NAMALWA (cell line): ENCODE measurements around the gene NMT1.
"Not testable (repeated sequence)": the region's sequence is repeated elsewhere in the genome, so short reads cannot be mapped to it uniquely, and the experiment has no call there.

Experiments used
- DNase-seq: peaks from one replicate; pipeline ENCODE4 v3.0.0-alpha.2; 2015; ENCODE audit warnings: low spot score

NMT1 gene

DNA sequence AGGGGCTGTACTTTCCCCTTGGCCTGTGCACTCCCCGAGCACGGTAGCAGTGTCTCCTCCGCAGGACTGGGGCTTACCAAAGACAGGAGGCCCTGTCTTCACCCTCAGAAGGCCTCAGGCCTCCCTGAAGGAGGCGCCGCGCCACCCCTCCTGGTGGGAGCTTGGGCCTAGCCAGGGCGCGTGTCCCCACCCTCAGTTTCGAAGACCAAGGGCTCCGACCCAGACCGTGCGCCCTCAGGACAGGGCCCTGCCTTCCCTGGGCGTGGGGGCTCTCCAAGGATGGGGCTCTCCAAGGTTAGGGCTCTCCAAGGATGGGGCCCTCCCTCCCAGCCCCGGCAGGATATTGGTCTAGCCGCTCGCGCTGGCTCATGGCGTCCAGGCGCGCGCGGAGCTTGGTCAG is 59.4 kb downstream of the NMT1 start:
- no peak for DNase-seq

DNA sequence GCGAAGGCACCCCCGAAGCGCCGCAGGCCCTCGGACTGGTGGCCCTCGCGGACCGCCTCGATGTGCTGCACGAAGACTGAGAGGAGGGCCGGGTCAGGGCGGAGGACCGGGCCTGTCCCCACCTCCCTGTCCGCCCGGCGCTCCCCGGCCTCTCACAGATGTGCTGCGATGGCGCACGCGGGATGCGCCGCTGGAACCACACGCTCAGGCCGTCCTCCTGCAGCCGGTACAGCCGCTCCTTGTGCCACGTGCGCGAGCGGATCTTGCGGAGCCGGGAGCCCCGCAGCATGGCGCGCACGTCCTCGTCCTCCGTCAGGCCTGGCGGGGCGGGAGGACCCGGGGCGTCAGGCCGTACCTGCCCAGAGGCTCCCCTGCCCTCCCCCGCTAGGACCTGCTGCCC is 59.9 kb downstream of the NMT1 start:
- no peak for DNase-seq

DNA sequence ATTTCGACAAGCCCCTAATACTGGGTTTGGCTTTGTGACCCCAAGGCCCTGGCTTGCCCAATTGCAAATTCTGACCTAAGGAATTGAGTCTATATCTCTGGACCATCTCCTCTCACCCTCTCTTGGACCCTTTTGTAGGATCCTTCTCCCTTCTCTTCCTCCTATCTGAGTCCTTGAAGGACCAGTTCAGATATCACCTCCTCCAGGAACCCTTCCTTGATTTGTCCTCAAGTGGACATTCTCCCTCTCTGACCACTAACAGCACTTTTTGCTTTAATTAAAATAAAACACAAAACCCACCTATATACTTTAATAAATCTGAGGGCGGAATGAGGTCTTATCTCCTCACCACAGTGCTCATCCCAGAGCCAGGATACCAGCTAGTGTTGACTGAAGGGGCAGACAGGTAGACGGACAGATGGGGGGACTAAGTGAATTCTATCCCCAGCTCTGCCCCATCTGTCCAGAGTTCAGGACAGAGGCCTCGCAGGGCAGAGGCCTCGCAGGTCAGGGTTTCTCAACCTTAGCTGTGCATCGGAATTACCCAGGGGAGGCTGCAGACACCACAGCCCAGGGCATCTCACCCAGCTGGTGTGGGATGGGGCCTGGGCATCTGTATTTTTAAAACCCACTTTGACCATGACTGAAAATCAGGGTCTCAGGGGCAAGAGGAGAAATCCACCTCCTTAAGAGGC is 62.1 kb downstream of the NMT1 start:
- no peak for DNase-seq

DNA sequence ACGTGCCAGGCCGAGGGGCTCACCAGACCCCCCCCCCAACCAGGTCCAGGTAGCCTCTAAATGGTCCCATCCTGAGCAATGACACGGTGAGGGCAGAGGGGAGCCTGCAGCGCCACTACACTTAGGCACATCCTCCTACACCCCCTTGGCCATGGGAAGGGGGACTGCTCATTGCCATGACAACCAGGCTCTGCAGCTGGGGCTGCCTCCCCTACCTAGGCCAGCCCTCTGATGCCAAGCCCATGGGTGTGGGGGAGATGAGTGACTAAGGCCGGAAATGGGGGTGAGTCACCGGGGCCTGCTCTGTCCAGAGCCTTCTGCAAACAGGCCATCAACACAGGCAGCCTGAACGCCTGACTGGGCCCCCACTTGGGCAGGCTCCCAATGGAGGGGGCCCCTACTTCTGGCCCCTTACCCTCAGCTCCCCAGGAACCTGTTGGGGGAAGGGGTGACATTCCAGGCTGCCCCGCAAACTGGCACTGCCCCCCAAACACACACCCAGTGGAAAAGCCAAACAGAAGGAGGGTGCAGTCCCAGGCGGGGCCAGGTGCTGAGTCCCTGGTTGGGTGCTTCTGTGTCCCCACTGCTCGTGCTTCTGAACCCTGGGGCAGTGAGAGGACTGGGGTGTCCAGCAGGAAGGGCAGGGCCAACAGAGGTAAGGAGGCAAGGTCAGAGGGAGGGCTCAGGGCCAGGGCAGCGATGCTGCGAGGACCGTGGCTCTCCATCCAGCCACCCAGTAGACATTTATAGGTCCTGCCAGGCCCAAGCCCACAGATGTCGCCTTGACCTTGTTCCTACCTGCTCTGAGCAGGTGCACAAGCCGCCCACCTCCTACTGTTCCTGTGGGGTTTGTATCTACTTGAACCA is 63.0 kb downstream of the NMT1 start:
- DNase-seq: no peak

DNA sequence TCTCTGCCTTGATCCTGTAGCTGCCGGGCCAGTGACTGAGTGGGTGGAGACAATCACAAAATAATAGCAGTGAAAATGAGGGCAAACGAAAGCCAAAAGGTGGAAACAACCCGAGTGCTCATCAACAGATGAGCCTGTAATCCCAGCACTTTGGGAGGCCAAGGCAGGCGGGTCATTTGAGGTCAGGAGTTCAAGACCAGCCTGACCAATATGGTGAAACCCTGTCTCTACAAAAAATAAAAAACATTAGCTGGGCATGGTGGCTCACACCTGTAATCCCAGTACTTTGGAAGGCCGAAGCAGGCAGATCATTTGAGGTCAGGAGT is 63.6 kb downstream of the NMT1 start:
- not testable (repeated sequence) for DNase-seq

DNA sequence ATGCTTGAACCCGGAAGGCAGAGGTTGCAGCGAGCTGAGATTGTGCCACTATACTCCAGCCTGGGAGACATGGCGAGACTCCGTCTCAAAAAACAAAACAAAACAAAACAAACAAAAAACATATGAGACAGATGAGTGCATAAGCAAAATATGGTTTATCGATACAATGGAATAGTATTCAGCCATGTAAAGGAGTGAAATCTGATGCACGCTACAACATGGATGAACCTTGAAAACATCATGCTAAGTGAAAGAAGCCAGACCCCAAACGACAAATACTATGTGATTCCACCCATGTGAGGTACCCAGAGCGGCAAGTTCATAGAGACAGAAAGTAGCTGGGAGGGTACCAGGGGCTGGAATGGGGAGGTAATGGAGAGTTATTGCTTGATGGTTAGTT is 64.4 kb downstream of the NMT1 start:
- DNase-seq: no peak

DNA sequence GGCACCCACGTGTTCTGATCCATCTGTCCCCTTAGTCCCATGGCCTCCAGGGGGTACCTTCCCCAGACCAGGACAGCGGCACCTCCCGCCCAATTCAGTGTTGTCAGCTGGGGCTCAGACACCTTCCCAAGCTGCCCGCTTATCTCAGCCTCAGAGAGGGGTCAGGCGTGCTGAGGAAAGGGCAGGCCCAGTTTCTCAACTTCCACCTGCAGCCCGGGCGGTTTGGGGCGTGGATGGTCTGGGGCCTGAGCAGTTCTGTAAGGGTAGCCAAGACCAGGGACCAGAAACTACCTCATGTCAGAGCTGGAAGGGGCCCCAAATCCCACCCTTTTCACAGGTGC is 66.1 kb downstream of the NMT1 start:
- no peak for DNase-seq

DNA sequence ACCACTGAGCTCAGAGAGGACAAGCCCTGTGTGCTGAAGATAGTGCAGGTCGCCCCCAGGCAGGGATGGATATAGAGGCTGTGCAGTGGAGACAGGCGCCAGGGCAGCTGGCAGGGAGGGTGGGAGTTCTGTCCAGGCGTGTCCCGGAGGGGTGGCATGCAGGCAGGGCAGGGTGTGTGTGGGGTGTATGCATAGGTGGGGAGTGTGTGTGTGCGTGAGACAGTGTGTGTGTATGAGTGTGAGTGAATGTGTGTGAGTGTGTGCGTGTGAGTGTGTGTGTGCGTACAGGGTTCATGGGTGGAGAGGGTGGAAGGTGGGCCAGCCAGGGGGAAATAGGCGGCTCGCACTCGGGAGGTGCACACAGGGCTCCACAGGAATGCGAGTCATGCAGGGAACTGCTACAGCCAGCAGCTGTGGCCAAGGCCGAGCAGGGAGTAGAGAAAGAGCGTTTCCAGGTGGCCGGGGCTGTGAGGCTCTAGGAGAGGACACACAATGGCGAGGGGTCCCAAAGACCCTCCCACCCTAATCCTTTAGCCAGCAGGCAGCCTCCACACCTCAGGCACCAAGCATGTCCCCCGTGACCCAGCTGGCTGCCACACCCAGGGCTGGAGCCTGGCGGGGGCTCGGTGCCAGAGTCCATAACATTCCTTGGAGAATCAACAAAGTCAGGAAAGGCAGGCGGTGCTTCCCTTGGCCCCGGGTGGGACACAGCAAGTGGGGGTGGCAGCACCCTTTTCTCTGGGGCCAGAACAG is 66.6 kb downstream of the NMT1 start:
- no peak for DNase-seq

DNA sequence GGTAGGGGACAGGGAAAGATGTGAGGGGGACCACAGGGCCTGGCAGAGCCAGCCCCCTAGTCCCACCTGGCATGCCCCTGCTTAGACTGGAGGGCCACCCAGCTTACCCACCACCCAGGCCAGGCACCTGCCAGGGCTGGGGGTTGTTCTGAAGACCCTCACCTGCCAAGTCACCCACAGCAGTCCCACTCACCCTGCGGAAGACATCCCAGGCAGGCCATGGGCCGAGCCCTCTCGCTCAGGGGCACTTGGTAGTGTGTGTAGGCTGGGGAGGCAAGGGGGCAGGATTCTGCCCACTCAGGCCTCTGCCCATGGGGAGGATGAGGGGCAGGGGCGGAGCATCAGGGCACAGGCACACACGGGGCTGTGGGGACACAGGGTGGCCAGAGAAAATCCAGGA is 67.2 kb downstream of the NMT1 start:
- no peak for DNase-seq

DNA sequence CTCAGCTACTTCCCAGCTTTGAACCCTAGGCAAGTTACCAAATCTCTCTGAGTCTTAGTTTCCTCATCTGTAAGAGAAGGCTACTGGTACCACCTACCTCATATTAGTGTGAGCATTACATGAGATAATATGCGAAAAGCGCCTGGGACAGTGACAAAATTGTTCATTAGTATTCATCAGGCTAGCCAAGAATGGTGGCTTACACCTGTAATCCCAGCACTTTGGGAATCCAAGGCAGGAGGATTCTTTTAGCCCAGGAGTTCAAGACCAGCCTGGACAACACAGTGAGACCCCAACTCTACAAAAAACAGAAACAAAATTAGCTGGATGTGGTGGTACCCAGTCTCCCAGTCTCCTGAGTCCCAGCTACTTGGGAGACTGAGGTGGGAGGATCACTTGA is 67.9 kb downstream of the NMT1 start:
- DNase-seq: no peak

DNA sequence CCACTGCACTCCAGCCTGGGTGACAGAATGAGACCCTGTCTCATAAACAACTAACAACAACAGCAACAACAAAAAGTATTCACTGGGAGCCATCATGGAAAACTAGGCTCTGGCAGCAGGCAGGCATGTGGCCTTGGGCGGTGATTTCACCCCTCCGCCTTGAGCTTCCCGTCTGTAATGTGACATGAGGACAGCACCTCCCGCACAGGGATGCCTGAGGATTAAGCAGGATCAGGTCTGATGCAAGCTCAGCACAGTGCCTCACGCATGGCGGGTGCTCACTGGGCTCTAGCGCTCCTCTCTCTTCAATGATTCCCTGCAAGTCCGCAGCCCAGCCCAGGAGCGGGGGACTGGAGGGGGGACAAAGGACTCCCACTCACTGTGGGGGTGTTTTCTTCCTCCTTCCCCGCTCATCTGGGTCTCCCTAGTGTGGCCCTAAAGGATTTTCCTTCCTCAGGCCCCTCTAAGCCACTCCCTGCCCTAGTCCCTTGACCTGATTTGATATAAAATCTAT is 68.4 kb downstream of the NMT1 start:
- no peak for DNase-seq

DNA sequence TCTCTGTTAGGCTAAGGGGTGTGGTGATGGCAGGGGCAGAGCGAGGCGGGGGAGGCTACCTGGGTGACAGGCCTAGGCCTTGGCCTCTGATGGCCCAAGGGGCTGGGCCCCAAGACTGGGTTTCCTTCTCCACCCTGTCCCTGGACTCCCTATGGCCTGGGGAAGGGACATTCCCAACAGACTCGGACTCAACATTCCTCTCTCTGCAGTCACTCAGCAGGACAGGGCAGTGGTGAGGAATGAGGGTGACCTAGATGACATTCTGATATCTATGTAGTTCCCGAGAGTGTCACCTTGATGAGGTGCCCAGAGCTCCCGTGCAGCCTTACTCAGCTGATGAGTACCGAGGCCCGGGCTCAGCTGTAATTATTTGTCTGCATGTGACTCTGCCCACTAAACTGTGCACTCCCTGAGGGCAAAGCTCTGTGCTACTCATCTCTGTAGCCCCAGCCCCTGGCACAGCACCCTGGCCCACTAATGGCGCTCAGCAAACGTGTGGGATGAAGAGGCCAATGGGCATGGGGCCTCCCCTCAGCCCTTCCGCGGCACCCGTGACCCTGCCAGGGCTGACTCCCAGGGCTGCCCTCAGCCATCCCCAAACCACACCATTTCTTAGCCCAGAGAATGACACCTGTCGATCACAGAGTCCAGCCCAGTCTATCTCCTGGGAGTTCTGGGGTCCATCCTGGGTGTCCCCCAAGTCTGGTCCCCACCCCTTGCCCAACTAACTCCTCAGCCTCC is 69.0 kb downstream of the NMT1 start:
- DNase-seq: no peak

DNA sequence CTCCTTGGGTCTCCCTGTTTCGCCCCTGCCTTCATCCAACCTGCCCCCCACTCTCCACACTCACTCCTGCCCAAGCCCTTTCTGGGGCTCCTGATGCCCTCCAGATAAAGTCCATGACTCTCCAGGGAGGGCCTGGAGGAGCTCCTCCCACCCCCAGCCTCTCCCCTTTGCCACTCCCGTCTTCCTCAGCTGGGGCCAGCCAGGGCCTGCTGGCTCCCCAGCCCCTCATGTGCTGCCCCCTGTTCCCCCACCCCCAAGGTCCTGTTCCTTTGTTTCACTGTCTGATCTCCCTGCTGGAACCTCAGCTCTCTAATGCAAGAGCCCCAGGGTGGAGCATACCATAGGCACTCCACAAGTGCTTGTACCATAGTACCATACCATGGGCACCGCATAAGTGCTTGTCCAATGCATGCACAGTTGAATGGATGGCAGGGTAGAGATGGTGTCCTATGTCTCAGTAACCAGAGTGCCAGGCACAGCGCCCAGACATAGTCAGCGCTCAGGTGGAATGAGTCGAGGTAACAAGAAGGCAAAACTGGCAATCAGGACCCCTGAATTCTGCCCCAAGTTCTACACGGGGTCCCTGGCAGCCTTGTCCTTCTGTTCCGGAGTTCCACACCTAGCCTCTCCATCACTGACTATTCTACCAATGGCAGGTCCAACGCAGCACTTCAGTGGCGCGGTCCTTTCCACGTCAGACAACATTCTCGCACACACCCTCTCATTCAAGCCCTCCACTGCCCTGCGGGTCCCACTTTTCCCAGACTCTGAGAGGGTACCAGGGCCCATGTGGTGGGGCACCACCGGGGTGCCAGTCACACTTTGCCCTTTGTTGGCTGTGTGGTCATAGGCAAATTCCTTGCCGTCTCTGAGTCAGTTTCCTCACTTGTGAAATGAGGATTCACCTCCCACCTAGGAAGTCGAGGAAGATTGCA is 69.8 kb downstream of the NMT1 start:
- DNase-seq: no peak

DNA sequence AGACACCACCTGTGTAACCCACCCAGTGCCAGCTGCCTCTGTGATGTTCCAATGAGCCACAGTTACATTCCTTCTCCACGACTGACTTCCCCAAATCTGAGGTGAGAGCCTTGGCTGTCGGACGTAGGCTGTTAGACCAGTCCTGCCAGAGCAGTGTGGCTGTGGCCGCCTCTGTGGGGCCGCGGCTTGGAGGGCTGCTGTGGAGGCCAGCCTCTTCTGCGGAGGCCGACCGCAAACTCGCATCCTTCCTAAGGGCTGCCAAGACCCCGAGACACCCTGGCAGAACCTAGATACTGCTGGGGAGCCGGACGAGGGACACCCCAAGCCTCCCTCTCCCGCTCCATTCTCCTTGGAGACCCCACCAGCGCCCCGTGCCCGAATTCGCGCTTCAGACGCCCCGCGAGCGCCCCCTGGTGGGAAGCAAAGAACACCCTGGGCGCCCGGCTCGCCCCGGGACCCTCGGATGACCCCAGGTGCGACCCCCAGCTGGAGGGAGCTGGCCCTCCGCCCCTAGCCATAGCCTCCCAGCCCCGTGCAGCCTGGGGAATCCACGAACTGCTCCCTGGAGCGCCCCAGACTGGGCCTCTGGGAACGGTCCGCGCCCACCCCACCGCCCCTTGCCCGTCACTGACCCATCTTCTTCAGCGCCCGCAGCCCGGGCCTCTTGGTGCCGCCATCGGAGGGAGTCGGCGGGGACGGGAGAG is 70.7 kb downstream of the NMT1 start:
- peak; percentile 62 for DNase-seq

DNA sequence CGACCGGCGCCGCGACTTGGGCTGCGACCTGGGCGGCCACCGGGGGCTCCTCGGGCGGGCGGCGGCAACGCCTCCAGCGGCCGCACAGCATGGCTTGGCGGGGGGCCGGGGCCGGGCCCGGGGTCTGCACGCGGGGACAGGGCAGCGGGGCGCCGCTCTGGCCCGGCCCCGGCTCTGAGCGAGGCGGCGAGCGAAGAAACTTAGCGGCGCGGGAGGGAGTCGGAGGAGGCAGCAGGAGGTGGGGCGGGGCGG is 71.1 kb downstream of the NMT1 start, which contains the start of gene PLCD3:
Gene PLCD3, minus strand, starts transcription at position 196 of the 252 bp plus-strand sequence. Its CDS starts 105 bp downstream, at position 91.
- DNase-seq: no peak

DNA sequence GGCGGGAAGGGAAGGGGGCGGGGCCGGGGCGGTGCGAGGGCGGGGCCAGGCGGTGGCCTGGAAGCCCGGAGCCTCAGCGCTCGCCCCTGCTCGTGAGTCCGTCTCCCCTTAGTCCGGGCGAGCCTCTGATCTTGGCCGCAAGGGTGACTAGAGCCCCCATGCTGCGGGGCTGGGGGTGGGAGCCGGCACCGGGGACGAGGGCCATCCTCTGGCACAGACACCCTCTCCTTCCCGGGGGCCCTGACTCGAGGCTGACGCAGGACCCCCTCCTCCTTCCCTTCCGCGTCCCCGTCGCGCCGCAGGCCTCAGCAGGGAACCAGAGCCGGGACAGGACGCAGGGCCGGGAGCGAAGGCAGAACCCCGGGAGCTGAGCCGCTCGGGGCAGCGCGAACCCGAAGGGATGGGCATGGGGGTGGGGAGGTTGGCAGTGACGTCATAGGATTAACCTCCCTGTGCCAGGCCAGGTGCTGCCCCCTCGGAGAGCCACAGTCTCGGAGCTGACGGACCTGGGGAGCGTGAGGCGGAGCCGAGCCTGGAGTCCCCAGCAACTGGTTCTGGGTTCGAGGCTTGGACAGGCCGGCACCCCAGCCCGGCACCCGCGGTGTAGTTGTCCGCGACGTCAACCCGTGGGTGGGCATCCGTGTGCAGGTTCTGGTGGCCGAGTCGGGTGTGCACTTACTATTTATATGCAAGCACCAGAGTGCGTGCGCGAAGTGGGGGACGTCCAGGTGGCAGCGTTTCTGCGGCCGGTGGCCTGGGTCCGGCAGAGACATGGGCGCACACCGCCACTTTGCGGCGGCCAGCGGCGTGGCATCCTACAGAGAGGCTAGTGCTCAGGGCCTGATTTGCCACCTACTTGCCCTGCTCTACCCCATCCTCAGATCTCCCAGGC is 71.7 kb downstream of the NMT1 start:
- DNase-seq: peak; percentile 80

DNA sequence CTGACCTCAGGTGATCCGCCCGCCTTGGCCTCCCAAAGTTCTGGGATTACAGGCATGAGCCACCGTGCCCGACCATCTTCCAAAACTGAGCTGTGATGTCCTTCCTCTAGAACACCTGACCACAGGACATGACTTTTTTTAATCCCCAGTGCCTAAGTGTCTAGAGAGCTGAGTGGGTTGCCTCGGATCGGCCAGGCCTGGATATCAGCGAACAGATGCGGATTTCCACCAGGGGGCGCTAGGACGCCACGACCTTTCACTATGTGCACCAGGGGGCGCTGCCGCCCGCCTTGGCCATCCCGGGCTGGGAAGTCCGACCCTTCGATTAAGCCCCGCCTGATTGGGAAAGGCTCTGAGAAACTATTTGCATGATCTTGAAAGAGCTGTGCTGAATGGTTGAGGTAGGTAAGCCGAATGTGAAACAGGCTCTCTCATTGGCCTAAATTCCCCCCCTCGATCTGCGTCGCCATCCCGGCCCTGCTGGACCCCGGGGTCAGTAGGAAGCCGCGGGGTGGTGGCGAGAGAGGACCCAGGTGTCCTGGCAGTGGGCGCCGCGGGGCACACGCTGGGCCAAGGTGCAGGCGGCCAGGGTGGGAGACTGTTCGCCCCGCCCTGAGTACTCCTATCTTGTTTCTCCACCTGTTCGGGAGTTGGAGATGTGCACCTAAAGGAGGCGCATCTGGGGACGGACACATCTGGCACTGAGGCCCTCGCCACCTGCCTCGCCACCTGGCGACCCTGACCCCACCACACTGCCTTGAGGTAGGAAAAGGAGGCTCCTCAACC is 74.3 kb downstream of the NMT1 start, which contains the start of gene ACBD4:
Gene ACBD4, plus strand, starts transcription at position 496 of the 786 bp plus-strand sequence. CDS start 458 bp downstream, outside the sequence.
- DNase-seq: peak; percentile 98

DNA sequence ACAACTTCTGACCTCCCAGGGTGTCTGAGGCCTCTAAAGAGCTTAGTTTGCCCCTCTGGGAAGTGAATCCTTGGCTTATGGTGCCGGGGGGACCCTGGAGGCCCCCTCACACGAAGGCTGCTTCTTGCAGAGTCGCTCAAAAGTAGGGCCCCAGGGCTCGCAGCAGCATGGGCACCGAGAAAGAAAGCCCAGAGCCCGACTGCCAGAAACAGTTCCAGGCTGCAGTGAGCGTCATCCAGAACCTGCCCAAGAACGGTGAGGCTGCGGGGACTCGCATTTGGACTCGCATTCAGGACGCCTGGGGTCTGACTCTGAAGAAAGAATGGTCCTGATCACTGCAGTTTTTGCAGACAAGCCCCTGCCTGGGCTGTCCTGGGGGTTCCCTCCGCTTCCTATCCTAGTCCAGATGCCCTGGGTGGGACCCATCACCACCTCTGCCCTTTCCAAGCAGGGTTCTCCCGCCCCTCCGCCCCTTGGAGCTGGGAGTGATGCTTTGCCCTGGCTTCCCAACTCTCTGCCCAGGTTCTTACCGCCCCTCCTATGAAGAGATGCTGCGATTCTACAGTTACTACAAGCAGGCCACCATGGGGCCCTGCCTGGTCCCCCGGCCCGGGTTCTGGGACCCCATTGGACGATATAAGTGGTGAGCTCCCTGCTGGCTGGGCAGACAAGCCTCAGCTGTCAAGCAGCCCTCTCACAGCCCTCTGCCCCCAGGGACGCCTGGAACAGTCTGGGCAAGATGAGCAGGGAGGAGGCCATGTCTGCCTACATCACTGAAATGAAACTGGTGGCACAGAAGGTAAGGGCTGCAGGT is 75.1 kb downstream of the NMT1 start:
- DNase-seq: no peak
